OCI-LY1 (cell line): ENCODE results near the gene OR2T34.
"Not testable (repeated sequence)": the region's sequence is repeated elsewhere in the genome, so short reads cannot be mapped to it uniquely, and the experiment has no call there.

Source experiments
- CTCF ChIP-seq: fragments of 200-600 bp; sonication (generic), shearing (Covaris generic); IDR thresholded peaks from 2 replicates; pipeline ENCODE4 v1.5.1; 2017; ENCODE audit warnings: mild to moderate bottlenecking, antibody characterized with exemption, low read length, moderate library complexity, mixed read lengths
- EZH2 ChIP-seq: fragments of 200-600 bp; sonication (generic), shearing (Covaris generic); IDR thresholded peaks from 2 replicates; pipeline ENCODE4 v1.8.0; 2017; ENCODE audit warnings: borderline replicate concordance, mixed run types, mild to moderate bottlenecking, antibody characterized with exemption, low read length, moderate library complexity, mixed read lengths

- not testable (repeated sequence) for TF ChIP-seq CTCF, EZH2
These were observed 37.1 kb downstream of the OR2T34 start for GRCh38 chr1:248537449-248537848.
